Lower lobe of right lung (tissue), 2 donors: Measurements from ENCODE around the gene ISG15. TPM values are rescaled to one million over a fixed set of nuclear protein-coding genes. Genes with fewer than 3 reads are reported as not detected.

Experiments
- ATAC-seq, 2 donors: fragments of 200-7000 bp; cut with Tn5 transposase; one replicate each; pipeline ENCODE4 v1.9.1; 2020 to 2022; ENCODE audit warnings: mild to moderate bottlenecking in 2 of 2, moderate library complexity in 2 of 2
- DNase-seq: peaks from one replicate; pipeline ENCODE4 v3.0.0-alpha.2; 2020
- H3K27ac ChIP-seq: fragments of 200-600 bp; one replicate; pipeline ENCODE4 v1.8.0; 2022
- H3K27me3 ChIP-seq: fragments of 200-600 bp; one replicate; pipeline ENCODE4 v1.8.0; 2022; ENCODE audit warnings: low read depth
- H3K36me3 ChIP-seq: fragments of 200-600 bp; one replicate; pipeline ENCODE4 v1.8.0; 2022; ENCODE audit warnings: mild to moderate bottlenecking
- H3K4me1 ChIP-seq: fragments of 200-600 bp; one replicate; pipeline ENCODE4 v1.8.0; 2022
- H3K4me3 ChIP-seq: fragments of 200-600 bp; one replicate; pipeline ENCODE4 v1.8.0; 2022; ENCODE audit warnings: mild to moderate bottlenecking
- H3K9me3 ChIP-seq: fragments of 200-600 bp; one replicate; pipeline ENCODE4 v1.8.0; 2022
- intact Hi-C: fragments of 100-400 bp; cut with DNase I; formaldehyde crosslinking; loops from one replicate; pipeline ENCODE4 v1.11.0; 2022
- total RNA-seq: library from RNA; stranded (reverse); fragmentation: NEBNext Ultra II Directional; extraction: Animal tissue kit (Norgen Biotek cat#: 25700); gene quantifications from one replicate; pipeline ENCODE4 v1.2.1, GENCODE V29; 2021
- TF ChIP-seq, protein P1 (sequence below): fragments of 200-600 bp; IDR thresholded peaks from one replicate; pipeline ENCODE4 v1.8.0; 2022; ENCODE audit warnings: antibody characterized with exemption, mild to moderate bottlenecking
- donor health status: DM: no; HTN: yes; CAD: no; lungs with severe emphysema.

Gene ISG15
- total RNA-seq, 1 donor from 2014 or later = 76.9 TPM

DNA sequence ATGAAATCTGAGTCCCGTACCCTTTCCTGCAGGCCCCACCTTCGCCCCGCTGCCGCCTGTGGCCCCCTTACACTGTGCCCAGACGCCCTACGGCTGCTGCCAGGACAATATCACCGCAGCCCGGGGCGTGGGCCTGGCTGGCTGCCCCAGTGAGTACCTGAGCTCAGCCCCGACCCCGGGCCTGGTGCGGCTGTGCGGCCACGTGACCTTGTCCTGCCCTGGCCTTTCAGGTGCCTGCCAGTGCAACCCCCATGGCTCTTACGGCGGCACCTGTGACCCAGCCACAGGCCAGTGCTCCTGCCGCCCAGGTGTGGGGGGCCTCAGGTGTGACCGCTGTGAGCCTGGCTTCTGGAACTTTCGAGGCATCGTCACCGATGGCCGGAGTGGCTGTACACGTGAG lies 31.8 kb downstream of the ISG15 start:
- peaks cover 5% of the 10 kb centered on the region for H3K27me3 ChIP-seq
- no peaks in the 10 kb centered on the region for H3K9me3 ChIP-seq
- ATAC-seq = no peak
- TF ChIP-seq, protein P1, sequence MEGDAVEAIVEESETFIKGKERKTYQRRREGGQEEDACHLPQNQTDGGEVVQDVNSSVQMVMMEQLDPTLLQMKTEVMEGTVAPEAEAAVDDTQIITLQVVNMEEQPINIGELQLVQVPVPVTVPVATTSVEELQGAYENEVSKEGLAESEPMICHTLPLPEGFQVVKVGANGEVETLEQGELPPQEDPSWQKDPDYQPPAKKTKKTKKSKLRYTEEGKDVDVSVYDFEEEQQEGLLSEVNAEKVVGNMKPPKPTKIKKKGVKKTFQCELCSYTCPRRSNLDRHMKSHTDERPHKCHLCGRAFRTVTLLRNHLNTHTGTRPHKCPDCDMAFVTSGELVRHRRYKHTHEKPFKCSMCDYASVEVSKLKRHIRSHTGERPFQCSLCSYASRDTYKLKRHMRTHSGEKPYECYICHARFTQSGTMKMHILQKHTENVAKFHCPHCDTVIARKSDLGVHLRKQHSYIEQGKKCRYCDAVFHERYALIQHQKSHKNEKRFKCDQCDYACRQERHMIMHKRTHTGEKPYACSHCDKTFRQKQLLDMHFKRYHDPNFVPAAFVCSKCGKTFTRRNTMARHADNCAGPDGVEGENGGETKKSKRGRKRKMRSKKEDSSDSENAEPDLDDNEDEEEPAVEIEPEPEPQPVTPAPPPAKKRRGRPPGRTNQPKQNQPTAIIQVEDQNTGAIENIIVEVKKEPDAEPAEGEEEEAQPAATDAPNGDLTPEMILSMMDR = no peak
- H3K4me3 ChIP-seq = no peak overlapping the region
- no peak overlapping the region for H3K27ac ChIP-seq
- H3K4me1 ChIP-seq = peaks cover 5% of the 10 kb centered on the region
- no peak for DNase-seq
- H3K36me3 ChIP-seq = peaks cover 35% of the 10 kb centered on the region
- intact Hi-C loops = no loop called here

DNA sequence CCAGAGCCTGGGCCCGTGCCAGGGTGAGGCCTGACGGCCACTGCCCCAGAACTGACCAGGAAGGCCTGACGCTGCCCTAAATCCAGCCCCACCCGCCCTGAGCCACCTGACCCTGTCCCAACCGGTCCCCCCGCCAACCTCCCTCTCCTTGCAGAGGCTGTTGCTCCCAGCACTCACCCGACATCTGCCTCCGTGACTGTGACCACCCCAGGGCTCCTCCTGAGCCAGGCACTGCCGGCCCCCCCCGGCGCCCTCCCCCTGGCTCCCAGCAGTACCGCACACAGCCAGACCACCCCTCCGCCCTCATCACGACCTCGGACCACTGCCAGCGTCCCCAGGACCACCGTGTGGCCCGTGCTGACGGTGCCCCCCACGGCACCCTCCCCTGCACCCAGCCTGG lies 32.9 kb downstream of the ISG15 start:
- H3K27ac ChIP-seq = no peak overlapping the region
- H3K36me3 ChIP-seq = peaks cover 37% of the 10 kb centered on the region
- H3K4me3 ChIP-seq = no peak overlapping the region
- no peaks in the 10 kb centered on the region for H3K9me3 ChIP-seq
- intact Hi-C loops = no loop called here
- TF ChIP-seq, protein P1 = no peak
- H3K27me3 ChIP-seq = no peaks in the 10 kb centered on the region
- ATAC-seq (no peak), DNase-seq (no peak)
- H3K4me1 ChIP-seq = no peaks in the 10 kb centered on the region

DNA sequence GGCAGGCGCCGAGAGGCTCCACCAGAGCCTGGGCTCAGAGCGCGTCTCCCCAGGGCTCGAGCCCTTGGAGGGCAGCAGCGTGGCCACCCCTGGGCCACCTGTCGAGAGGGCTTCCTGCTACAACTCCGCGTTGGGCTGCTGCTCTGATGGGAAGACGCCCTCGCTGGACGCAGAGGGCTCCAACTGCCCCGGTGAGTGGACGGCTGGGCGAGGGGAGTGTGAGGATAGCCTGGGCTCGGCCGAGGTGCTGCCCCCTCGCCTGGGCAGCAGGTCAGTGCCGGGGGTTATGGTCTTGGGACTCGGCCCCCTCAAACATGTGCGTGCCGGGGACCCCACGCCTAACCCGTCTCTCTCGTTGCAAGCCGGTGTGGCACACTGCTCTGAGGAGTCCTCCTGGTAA lies 33.5 kb downstream of the ISG15 start:
- Histone ChIP-seq H3K9me3 (no peaks in the 10 kb centered on the region), H3K27me3 (no peaks in the 10 kb centered on the region), H3K27ac (no peak overlapping the region), H3K4me3 (no peak overlapping the region), H3K36me3 (peaks cover 42% of the 10 kb centered on the region), H3K4me1 (no peaks in the 10 kb centered on the region)
- intact Hi-C loops = no loop called here
- no peak for DNase-seq
- no peak for ATAC-seq
- TF ChIP-seq, protein P1 = no peak

DNA sequence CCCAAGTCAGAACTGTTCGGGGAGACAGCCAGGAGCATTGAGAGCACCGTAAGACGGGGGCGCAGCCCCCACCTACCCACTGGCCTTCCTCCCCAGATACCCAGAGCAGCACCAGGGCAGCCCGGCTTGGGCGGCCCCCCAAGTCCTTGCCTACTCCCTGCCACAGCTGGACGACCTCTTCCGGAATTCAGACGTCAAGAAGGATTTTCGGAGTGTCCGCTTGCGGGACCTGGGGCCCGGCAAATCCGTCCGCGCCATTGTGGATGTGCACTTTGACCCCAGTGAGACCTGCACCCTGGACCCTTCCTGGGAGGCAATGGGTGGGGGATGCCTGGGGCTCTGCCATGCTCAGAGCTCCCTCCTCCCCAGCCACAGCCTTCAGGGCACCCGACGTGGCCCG lies 34.1 kb downstream of the ISG15 start:
- Histone ChIP-seq H3K36me3 (peaks cover 46% of the 10 kb centered on the region), H3K27ac (no peak overlapping the region), H3K9me3 (no peaks in the 10 kb centered on the region), H3K4me3 (no peak overlapping the region), H3K27me3 (no peaks in the 10 kb centered on the region), H3K4me1 (no peaks in the 10 kb centered on the region)
- intact Hi-C loops = no loop called here
- no peak for DNase-seq
- TF ChIP-seq, protein P1 = no peak
- no peak for ATAC-seq

DNA sequence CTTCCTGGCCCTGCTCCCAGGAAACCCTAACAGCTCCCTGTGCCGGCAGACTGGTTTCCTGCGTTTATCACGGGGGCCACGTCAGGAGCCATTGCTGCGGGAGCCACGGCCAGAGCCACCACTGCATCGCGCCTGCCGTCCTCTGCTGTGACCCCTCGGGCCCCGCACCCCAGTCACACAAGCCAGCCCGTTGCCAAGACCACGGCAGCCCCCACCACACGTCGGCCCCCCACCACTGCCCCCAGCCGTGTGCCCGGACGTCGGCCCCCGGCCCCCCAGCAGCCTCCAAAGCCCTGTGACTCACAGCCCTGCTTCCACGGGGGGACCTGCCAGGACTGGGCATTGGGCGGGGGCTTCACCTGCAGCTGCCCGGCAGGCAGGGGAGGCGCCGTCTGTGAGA lies 34.7 kb downstream of the ISG15 start:
- TF ChIP-seq, protein P1 = no peak
- DNase-seq (no peak), ATAC-seq (no peak)
- H3K36me3 ChIP-seq = peaks cover 46% of the 10 kb centered on the region
- intact Hi-C loops = no loop called here
- no peaks in the 10 kb centered on the region for H3K27me3 ChIP-seq
- H3K27ac ChIP-seq = no peak overlapping the region
- H3K4me1 ChIP-seq = no peaks in the 10 kb centered on the region
- no peaks in the 10 kb centered on the region for H3K9me3 ChIP-seq
- H3K4me3 ChIP-seq = no peak overlapping the region

DNA sequence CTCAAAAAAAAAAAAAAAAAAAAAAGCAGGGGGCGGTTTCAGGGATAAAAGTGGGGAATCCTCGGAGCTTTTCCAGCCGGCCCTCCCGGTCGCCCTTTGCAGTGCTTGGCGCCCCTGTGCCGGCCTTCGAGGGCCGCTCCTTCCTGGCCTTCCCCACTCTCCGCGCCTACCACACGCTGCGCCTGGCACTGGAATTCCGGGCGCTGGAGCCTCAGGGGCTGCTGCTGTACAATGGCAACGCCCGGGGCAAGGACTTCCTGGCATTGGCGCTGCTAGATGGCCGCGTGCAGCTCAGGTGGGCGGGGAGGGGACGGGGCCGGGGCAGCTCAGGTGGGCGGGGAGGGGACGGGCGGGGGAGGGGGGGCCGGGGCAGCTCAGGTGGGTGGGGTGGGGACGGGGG lies 35.5 kb downstream of the ISG15 start:
- no peaks in the 10 kb centered on the region for H3K9me3 ChIP-seq
- H3K36me3 ChIP-seq = peaks cover 50% of the 10 kb centered on the region
- TF ChIP-seq, protein P1 = no peak
- no peaks in the 10 kb centered on the region for H3K27me3 ChIP-seq
- no peak overlapping the region for H3K27ac ChIP-seq
- DNase-seq (no peak), ATAC-seq (no peak)
- intact Hi-C loops = no loop called here
- no peak overlapping the region for H3K4me3 ChIP-seq
- no peaks in the 10 kb centered on the region for H3K4me1 ChIP-seq
